ENCODE results near the gene COX8A.

- TF ChIP-seq CTCF (IDR thresholded peaks at IDR 0.05) (no peak), POLR2A (IDR thresholded peaks at IDR 0.05) (no peak)
These were observed 5.0 kb downstream of the COX8A start for GRCh38 chr11:63979426-63979825.
